ENCODE measurements around the gene SOX3.

Gene SOX3

DNA sequence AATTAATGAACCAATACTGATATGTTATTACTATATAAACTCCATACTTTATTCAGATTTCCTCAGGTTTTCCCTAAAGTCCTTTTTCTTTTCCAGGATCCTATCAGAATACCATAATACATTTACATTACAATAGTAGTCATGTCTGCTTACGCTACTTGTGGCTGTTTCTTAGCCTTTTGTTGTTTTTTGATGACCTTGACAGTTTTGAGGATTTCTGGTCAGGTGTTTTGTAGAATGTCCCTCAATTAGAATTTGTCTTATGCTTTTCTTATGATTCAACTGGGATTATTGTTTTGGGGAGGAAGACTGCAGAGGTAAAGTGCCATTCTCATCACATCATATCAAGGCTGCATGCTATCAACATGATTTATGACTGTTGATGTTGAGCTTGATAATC is 9.1 kb downstream of the SOX3 start:
- no peak for DNase-seq (ENCODE audit: low read depth, low spot score)

DNA sequence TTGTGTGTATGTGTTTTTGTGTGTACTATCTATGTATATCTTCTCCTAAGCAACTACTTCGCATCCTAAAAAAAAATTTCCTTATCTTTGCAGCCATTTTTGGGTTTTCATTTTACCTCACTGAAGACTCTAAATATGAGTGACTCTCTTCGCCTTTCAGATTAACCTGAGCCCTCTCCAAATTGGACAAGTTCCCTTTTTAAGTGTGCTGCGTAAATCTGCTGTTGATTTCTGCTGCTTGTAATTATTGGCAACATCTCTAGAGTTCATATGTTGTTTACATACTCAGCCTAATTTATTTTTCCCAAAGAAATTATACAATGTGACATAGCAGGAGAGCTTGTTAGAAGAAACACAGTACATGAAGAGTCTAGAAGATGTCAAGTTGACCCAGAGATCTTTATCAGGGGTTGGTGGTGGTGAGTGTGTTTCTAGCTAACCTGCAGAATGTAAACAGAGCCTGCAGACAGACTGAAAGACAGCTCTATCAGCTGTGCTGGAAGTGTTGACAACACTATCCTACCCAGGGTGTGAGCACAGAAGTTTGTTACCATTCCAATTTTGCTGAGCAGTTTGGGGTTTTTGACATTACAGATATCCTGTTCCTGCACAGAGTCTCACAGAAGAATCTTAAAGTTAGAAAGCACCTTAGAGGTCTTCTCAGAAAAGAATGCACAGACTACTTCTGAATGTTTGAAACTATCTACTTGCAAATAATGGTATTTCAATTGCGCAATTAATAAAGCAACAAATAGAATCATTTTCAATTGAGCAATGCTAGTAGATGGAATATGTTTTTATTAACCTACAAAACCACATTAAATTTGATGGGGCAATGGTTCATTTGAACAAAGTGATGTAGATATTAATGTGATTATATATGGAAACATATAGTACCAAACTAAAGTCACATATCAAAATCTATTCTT is 12.5 kb downstream of the SOX3 start:
- DNase-seq (ENCODE audit: low read depth, low spot score): no peak

DNA sequence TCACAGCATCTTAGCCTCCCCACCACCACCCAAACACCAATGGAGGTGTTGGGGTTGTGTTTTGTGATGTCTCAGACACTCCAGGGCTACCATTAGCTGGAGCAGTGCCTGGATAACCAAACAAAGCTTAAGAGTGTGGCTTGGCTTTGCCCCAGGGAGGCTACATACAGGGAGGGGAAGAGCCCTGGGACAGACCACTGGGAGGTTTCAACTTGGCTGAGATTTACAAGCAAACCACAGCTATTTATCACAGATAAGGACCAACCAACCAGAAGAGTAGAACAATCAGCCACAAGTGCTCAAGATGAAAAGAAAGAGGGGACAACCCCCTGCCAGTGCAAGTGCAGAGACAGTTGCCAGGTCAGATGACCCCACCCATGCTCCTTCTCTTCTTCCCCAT is 24.1 kb downstream of the SOX3 start:
- DNase-seq (ENCODE audit: low read depth, low spot score): no peak

DNA sequence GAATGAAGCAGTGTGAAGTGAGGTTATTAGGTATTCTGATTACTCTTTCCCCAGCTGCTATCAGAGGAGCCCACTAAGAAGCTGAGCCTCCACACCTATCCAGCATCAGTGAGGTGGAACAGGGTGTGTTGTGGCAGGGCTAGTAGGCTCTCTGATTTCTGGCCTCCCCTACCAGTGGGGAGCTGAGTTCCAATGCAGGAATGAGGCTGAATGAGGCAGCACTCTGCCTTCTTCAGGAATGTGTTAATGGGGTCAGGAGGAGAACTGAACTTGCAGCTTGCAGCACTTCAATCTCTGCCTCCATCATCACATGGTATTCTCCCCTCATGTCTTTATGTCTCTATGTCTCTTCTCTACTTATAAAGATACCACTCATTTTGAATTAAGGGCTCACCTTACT is 26.9 kb downstream of the SOX3 start:
- peak; percentile 42 for DNase-seq (ENCODE audit: low read depth, low spot score)

DNA sequence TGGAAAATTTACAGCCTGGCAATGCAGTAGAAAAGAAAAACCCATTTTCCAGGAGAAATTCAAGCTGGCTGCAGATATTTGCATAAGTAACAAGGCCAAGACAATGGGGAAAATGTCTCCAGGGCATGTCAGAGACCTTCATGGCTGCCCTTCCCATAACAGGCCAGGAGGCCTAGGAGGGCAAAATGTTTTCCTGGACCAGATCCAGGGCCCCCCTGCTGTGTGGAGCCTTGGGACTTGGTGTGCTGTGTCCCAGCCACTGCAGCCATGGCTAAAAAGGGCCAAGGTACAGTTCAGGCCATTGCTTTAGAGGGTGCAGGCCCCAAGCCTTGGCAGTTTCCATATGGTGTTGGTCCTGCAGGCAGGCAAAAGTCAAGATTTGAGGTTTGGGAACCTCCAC is 29.8 kb downstream of the SOX3 start:
- no peak for DNase-seq (ENCODE audit: low read depth, low spot score)

DNA sequence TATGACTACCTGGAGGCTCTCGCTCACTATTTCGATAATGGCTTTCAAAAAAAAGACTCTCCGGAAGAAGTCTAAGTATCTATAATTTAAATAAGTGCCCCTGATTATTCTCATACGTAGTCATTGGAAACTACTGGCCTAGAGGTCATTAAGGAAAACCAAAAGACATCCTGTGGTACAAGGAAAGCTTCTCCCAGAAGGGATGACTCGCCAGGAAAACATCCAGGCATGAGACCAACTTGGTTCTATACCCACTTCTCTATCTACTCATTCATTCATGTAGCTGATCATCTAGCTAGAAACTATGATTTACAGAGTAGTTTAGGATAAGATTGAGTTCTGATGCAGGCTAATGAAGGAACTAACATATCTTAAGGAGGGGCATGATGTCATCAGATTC is 37.7 kb downstream of the SOX3 start:
- DNase-seq (ENCODE audit: low read depth, low spot score): no peak

Measured in iPS DF 19.7 (cell line).